Testis (tissue), 2 donors: ENCODE measurements around the gene TBC1D23.

Experiments used
- CTCF ChIP-seq, 3 experiments: fragments of 450-650 bp in 2 of 3; fragments of 200-600 bp in 1 of 3; sonication (generic) in 1 of 3; IDR thresholded peaks; one replicate each; pipeline ENCODE4 v1.5.1; 2016 to 2019; ENCODE audit warnings: antibody characterized with exemption in 3 of 3, mild to moderate bottlenecking in 2 of 3, moderate library complexity in 1 of 3
- POLR2A ChIP-seq: fragments of 450-650 bp; IDR thresholded peaks from one replicate; pipeline ENCODE4 v1.6.1; 2017; ENCODE audit warnings: antibody characterized with exemption, mild to moderate bottlenecking, moderate library complexity

DNA sequence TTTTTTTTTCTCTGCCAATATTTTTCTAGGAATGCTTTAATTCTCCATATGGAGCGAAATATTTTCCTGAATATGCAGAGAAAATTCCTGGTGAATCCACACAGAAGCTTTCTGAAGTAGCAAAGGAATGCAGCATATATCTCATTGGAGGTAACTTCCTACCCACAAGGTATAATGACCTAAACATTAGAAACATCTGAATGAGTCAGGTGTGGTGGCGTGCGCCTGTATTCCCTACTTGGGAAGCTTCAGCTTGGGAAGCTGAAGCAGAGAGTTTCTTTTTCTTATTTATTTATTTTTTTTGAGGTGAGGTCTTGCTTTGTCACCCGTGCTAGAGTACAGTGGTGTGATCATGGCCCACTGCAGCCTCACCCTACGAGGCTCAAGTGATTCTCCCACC is 79.0 kb downstream of the TBC1D23 start:
- TF ChIP-seq CTCF (IDR thresholded peaks at IDR 0.05), result no peak
- TF ChIP-seq POLR2A, result no peak
